HEK293 (cell line): ENCODE results near the gene GNPDA2.

Source experiments
- CTCF ChIA-PET: fragments of 350-600 bp; formaldehyde crosslinking; extraction: SDS; loops from one replicate; lab custom pipeline; 2021; ENCODE audit warnings: antibody characterized with exemption; lab: Yijun Ruan, JAX
- POLR2A ChIA-PET: fragments of 300-600 bp; formaldehyde crosslinking; extraction: SDS; loops from one replicate; lab custom pipeline; 2020; ENCODE audit warnings: antibody characterized with exemption, inconsistent platforms; lab: Yijun Ruan, JAX
- H3K27ac ChIP-seq: fragments of 200-500 bp; sonication (Bioruptor generic); 2 replicates; pipeline ENCODE4 v1.5.1; 2014; ENCODE audit warnings: low read depth, low read length, control low read depth, inconsistent platforms; ENCODE audit errors: extremely low read depth
- H3K36me3 ChIP-seq, 2 experiments: fragments of 200-500 bp in 1 of 2; sonication (Bioruptor generic) in 1 of 2; 1 replicate in 1 of 2; 2 replicates in 1 of 2; pipeline ENCODE4 v1.5.1; 2014 to 2017; ENCODE audit warnings: inconsistent platforms in 2 of 2, low read length in 2 of 2; ENCODE audit not compliant: control insufficient read depth in 2 of 2, insufficient read depth in 1 of 2
- H3K4me1 ChIP-seq: fragments of 200-500 bp; sonication (Bioruptor generic); 2 replicates; pipeline ENCODE4 v1.5.1; 2014; ENCODE audit warnings: mild to moderate bottlenecking, low read length, inconsistent platforms; ENCODE audit not compliant: control insufficient read depth, insufficient read depth
- H3K4me3 ChIP-seq: 2 replicates; pipeline ENCODE4 v1.5.1; 2011; ENCODE audit warnings: low read depth, mild to moderate bottlenecking, control low read depth, low read length, moderate library complexity
- H3K9me3 ChIP-seq: fragments of 200-500 bp; sonication (Bioruptor generic); 2 replicates; pipeline ENCODE4 v1.5.1; 2014; ENCODE audit warnings: low read depth, low read length, inconsistent platforms; ENCODE audit not compliant: control insufficient read depth, insufficient read depth
- FEZF1 ChIP-seq: fragments of 450-650 bp; formaldehyde crosslinking; IDR thresholded peaks from 2 replicates; pipeline ENCODE4 v1.5.1; 2016; ENCODE audit warnings: missing biosample characterization, missing genetic modification characterization
- KLF16 ChIP-seq: fragments of 450-650 bp; formaldehyde crosslinking; IDR thresholded peaks from 2 replicates; pipeline ENCODE4 v1.5.1; 2017; ENCODE audit warnings: missing biosample characterization, missing genetic modification characterization
- SCRT1 ChIP-seq: fragments of 450-650 bp; formaldehyde crosslinking; IDR thresholded peaks from 2 replicates; pipeline ENCODE4 v1.5.1; 2016; ENCODE audit warnings: missing biosample characterization, missing genetic modification characterization, borderline replicate concordance
- SP3 ChIP-seq: fragments of 450-650 bp; formaldehyde crosslinking; IDR thresholded peaks from 2 replicates; pipeline ENCODE4 v1.5.1; 2016; ENCODE audit warnings: missing biosample characterization, missing genetic modification characterization
- TRIM28 ChIP-seq: IDR thresholded peaks from 2 replicates; pipeline ENCODE4 v1.6.1; 2011; ENCODE audit warnings: low read length, control low read depth, borderline replicate concordance
- WT1 ChIP-seq: fragments of 450-650 bp; formaldehyde crosslinking; IDR thresholded peaks from 2 replicates; pipeline ENCODE4 v1.5.1; 2016; ENCODE audit warnings: missing biosample characterization, missing genetic modification characterization
- ZBTB8A ChIP-seq: fragments of 450-650 bp; formaldehyde crosslinking; IDR thresholded peaks from 2 replicates; pipeline ENCODE4 v1.5.1; 2016; ENCODE audit warnings: missing biosample characterization, missing genetic modification characterization
- ZNF426 ChIP-seq: fragments of 450-650 bp; formaldehyde crosslinking; IDR thresholded peaks from 2 replicates; pipeline ENCODE4 v1.5.1; 2017; ENCODE audit warnings: missing biosample characterization, missing genetic modification characterization, mild to moderate bottlenecking, inconsistent platforms, moderate library complexity
- ZNF530 ChIP-seq: fragments of 450-650 bp; formaldehyde crosslinking; IDR thresholded peaks from 2 replicates; pipeline ENCODE4 v1.5.1; 2016; ENCODE audit warnings: low read depth, missing biosample characterization, missing genetic modification characterization
- ZNF560 ChIP-seq: fragments of 450-650 bp; formaldehyde crosslinking; IDR thresholded peaks from 2 replicates; pipeline ENCODE4 v1.5.1; 2017; ENCODE audit warnings: missing biosample characterization, missing genetic modification characterization, borderline replicate concordance
- ZNF561 ChIP-seq: fragments of 450-650 bp; IDR thresholded peaks from 2 replicates; pipeline ENCODE4 v1.5.1; 2018; ENCODE audit warnings: missing biosample characterization, missing genetic modification characterization, borderline replicate concordance
- ZNF747 ChIP-seq: fragments of 450-650 bp; formaldehyde crosslinking; IDR thresholded peaks from 2 replicates; pipeline ENCODE4 v1.5.1; 2016; ENCODE audit warnings: missing biosample characterization, missing genetic modification characterization
- ZNF785 ChIP-seq: fragments of 450-650 bp; formaldehyde crosslinking; IDR thresholded peaks from 2 replicates; pipeline ENCODE4 v1.5.1; 2016; ENCODE audit warnings: missing biosample characterization, missing genetic modification characterization
- ZNF837 ChIP-seq: fragments of 450-650 bp; formaldehyde crosslinking; IDR thresholded peaks from 2 replicates; pipeline ENCODE4 v1.5.1; 2016; ENCODE audit warnings: missing biosample characterization, missing genetic modification characterization
- ZSCAN16 ChIP-seq: fragments of 450-650 bp; formaldehyde crosslinking; IDR thresholded peaks from 2 replicates; pipeline ENCODE4 v1.5.1; 2016; ENCODE audit warnings: missing biosample characterization, missing genetic modification characterization
- TF ChIP-seq, protein P1 (sequence below): fragments of 450-650 bp; formaldehyde crosslinking; conservative IDR thresholded peaks from 2 replicates; pipeline ENCODE4 v1.5.1; 2016; ENCODE audit warnings: low read depth, missing biosample characterization, missing genetic modification characterization
- TF ChIP-seq, protein P2 (sequence below): fragments of 450-650 bp; IDR thresholded peaks from 2 replicates; pipeline ENCODE4 v1.5.1; 2018; ENCODE audit warnings: missing biosample characterization, mild to moderate bottlenecking, missing genetic modification characterization
- TF ChIP-seq, protein P3 (sequence below): fragments of 450-650 bp; formaldehyde crosslinking; IDR thresholded peaks from 2 replicates; pipeline ENCODE4 v1.5.1; 2016; ENCODE audit warnings: missing biosample characterization, missing genetic modification characterization
- TF ChIP-seq, protein P4 (sequence below): fragments of 450-650 bp; formaldehyde crosslinking; IDR thresholded peaks from 2 replicates; pipeline ENCODE4 v1.5.1; 2016; ENCODE audit warnings: missing biosample characterization, missing genetic modification characterization
- TF ChIP-seq, protein P5 (sequence below): fragments of 450-650 bp; formaldehyde crosslinking; IDR thresholded peaks from 2 replicates; pipeline ENCODE4 v1.5.1; 2016; ENCODE audit warnings: missing biosample characterization, missing genetic modification characterization

The GNPDA2 gene

DNA sequence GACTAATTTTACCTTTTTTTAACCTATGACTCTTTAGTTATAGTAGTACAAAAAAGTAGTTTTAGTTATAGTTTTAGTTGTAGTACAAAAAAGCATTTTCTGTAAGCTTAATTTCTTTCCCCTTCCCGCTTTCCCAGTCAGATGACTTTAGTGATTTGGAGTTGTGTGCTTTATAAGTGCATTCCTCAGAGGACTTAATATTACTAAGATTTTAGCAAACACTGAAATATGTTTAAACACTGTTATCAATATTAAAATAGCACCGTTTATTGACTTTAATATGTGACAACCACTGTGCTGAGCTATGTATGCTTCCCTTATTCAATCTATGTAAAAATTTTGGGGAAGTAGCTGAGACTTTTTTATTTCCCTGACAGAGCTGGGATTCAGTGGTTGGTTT lies 25.3 kb downstream of the GNPDA2 start (continued):
- TF ChIP-seq, protein P1, sequence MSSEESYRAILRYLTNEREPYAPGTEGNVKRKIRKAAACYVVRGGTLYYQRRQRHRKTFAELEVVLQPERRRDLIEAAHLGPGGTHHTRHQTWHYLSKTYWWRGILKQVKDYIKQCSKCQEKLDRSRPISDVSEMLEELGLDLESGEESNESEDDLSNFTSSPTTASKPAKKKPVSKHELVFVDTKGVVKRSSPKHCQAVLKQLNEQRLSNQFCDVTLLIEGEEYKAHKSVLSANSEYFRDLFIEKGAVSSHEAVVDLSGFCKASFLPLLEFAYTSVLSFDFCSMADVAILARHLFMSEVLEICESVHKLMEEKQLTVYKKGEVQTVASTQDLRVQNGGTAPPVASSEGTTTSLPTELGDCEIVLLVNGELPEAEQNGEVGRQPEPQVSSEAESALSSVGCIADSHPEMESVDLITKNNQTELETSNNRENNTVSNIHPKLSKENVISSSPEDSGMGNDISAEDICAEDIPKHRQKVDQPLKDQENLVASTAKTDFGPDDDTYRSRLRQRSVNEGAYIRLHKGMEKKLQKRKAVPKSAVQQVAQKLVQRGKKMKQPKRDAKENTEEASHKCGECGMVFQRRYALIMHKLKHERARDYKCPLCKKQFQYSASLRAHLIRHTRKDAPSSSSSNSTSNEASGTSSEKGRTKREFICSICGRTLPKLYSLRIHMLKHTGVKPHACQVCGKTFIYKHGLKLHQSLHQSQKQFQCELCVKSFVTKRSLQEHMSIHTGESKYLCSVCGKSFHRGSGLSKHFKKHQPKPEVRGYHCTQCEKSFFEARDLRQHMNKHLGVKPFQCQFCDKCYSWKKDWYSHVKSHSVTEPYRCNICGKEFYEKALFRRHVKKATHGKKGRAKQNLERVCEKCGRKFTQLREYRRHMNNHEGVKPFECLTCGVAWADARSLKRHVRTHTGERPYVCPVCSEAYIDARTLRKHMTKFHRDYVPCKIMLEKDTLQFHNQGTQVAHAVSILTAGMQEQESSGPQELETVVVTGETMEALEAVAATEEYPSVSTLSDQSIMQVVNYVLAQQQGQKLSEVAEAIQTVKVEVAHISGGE (tag by site-specific recombination), result no peak
- no peak for TF ChIP-seq SCRT1 (tag by site-specific recombination)
- TF ChIP-seq, protein P2, sequence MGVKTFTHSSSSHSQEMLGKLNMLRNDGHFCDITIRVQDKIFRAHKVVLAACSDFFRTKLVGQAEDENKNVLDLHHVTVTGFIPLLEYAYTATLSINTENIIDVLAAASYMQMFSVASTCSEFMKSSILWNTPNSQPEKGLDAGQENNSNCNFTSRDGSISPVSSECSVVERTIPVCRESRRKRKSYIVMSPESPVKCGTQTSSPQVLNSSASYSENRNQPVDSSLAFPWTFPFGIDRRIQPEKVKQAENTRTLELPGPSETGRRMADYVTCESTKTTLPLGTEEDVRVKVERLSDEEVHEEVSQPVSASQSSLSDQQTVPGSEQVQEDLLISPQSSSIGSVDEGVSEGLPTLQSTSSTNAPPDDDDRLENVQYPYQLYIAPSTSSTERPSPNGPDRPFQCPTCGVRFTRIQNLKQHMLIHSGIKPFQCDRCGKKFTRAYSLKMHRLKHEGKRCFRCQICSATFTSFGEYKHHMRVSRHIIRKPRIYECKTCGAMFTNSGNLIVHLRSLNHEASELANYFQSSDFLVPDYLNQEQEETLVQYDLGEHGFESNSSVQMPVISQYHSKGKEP (tag by site-specific recombination), result no peak
- TF ChIP-seq, protein P3, sequence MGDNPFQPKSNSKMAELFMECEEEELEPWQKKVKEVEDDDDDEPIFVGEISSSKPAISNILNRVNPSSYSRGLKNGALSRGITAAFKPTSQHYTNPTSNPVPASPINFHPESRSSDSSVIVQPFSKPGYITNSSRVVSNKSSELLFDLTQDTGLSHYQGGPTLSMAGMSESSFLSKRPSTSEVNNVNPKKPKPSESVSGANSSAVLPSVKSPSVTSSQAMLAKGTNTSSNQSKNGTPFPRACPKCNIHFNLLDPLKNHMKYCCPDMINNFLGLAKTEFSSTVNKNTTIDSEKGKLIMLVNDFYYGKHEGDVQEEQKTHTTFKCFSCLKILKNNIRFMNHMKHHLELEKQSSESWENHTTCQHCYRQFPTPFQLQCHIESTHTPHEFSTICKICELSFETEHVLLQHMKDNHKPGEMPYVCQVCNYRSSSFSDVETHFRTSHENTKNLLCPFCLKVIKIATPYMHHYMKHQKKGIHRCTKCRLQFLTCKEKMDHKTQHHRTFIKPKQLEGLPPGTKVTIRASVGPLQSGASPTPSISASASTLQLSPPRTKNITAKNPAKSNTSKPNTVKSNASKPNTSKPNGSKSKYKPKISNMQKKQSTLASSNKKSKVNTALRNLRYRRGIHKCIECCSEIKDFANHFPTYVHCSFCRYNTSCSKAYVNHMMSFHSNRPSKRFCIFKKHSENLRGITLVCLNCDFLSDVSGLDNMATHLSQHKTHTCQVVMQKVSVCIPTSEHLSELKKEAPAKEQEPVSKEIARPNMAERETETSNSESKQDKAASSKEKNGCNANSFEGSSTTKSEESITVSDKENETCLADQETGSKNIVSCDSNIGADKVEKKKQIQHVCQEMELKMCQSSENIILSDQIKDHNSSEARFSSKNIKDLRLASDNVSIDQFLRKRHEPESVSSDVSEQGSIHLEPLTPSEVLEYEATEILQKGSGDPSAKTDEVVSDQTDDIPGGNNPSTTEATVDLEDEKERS, result no peak
- TF ChIP-seq, protein P4, sequence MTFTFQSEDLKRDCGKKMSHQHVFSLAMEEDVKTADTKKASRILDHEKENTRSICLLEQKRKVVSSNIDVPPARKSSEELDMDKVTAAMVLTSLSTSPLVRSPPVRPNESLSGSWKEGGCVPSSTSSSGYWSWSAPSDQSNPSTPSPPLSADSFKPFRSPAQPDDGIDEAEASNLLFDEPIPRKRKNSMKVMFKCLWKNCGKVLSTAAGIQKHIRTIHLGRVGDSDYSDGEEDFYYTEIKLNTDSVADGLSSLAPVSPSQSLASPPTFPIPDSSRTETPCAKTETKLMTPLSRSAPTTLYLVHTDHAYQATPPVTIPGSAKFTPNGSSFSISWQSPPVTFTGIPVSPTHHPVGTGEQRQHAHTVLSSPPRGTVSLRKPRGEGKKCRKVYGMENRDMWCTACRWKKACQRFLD (tag by site-specific recombination), result no peak

DNA sequence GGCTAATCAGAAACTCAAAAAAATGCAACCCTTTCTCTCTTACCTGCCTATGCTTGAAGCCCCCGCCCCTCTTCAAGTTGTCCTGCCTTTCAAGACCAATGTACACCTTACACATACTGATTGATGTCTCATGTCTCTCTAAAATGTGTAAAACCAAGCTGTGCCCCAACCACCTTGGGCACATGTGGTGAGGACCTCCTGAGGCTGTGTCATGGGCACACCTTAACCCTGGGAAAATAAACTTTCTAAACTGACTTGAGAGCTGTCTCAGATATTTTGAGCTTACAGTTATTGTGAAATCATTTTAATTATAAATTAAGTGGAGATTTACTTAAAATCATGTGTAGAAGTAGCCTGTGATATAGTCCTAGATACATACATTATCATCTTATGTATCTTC lies 25.9 kb downstream of the GNPDA2 start:
- Histone ChIP-seq H3K27ac (no peak overlapping the region), H3K9me3 (no peaks in the 10 kb centered on the region), H3K36me3 (peaks cover 9 to 85% of the 10 kb centered on the region in 2 experiments), H3K4me1 (no peaks in the 10 kb centered on the region), H3K4me3 (no peak overlapping the region)
- TF ChIP-seq ZNF561 (tag by site-specific recombination) (no peak), ZBTB8A (no peak), ZNF530 (no peak), ZSCAN16 (tag by site-specific recombination) (no peak), SP3 (tag by site-specific recombination) (no peak), ZNF560 (no peak), KLF16 (tag by site-specific recombination) (no peak), SCRT1 (tag by site-specific recombination) (no peak), TRIM28 (no peak), ZNF426 (tag by site-specific recombination) (no peak), ZNF747 (tag by site-specific recombination) (no peak), ZNF785 (tag by site-specific recombination) (no peak), ZNF837 (tag by site-specific recombination) (no peak), FEZF1 (no peak), WT1 (tag by site-specific recombination) (no peak)
- TF ChIP-seq, protein P5, sequence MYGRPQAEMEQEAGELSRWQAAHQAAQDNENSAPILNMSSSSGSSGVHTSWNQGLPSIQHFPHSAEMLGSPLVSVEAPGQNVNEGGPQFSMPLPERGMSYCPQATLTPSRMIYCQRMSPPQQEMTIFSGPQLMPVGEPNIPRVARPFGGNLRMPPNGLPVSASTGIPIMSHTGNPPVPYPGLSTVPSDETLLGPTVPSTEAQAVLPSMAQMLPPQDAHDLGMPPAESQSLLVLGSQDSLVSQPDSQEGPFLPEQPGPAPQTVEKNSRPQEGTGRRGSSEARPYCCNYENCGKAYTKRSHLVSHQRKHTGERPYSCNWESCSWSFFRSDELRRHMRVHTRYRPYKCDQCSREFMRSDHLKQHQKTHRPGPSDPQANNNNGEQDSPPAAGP (tag by site-specific recombination), result no peak
- CTCF ChIA-PET, result no interaction called here
- POLR2A ChIA-PET, result no interaction called here
